H9 (cell line): Measurements from ENCODE around the gene DEPDC5. TPM values are rescaled to one million over a fixed set of nuclear protein-coding genes. Genes with fewer than 3 reads are reported as not detected.

Experiments
- DNase-seq: peaks from one replicate; pipeline ENCODE4 v3.0.0-alpha.2; 2017
- H2AFZ ChIP-seq: one replicate; pipeline ENCODE4 v1.6.1; 2013; ENCODE audit warnings: mild to moderate bottlenecking, low read length, control low read depth, moderate library complexity
- H2AK5ac ChIP-seq: 2 replicates; pipeline ENCODE4 v1.6.1; 2013; ENCODE audit warnings: low read length, control low read depth, mixed read lengths; ENCODE audit not compliant: insufficient read length
- H2BK120ac ChIP-seq: one replicate; pipeline ENCODE4 v1.6.1; 2013; ENCODE audit warnings: low read depth, mild to moderate bottlenecking, low read length, control low read depth, inconsistent platforms; ENCODE audit not compliant: poor library complexity, severe bottlenecking
- H2BK12ac ChIP-seq: 2 replicates; pipeline ENCODE4 v1.6.1; 2013; ENCODE audit warnings: low read length, control low read depth, mixed read lengths, low read depth; ENCODE audit not compliant: insufficient read length
- H2BK15ac ChIP-seq: 2 replicates; pipeline ENCODE4 v1.6.1; 2013; ENCODE audit warnings: low read depth, low read length, control low read depth
- H2BK20ac ChIP-seq: one replicate; pipeline ENCODE4 v1.6.1; 2013; ENCODE audit warnings: low read depth, mild to moderate bottlenecking, low read length, control low read depth, inconsistent platforms; ENCODE audit not compliant: poor library complexity, severe bottlenecking
- H2BK5ac ChIP-seq: 2 replicates; pipeline ENCODE4 v1.6.1; 2013; ENCODE audit warnings: low read length, control low read depth, mixed read lengths; ENCODE audit not compliant: insufficient read length
- H3K14ac ChIP-seq: 2 replicates; pipeline ENCODE4 v1.6.1; 2013; ENCODE audit warnings: low read length, control low read depth; ENCODE audit not compliant: insufficient read depth
- H3K18ac ChIP-seq: 2 replicates; pipeline ENCODE4 v1.6.1; 2013; ENCODE audit warnings: low read depth, mild to moderate bottlenecking, mixed read lengths, low read length, control low read depth; ENCODE audit not compliant: insufficient read length
- H3K23ac ChIP-seq: 2 replicates; pipeline ENCODE4 v1.6.1; 2013; ENCODE audit warnings: low read length, control low read depth, mixed read lengths, low read depth; ENCODE audit not compliant: insufficient read length
- H3K23me2 ChIP-seq: 2 replicates; pipeline ENCODE4 v1.6.1; 2013; ENCODE audit warnings: low read depth, mild to moderate bottlenecking, mixed read lengths, low read length, control low read depth; ENCODE audit not compliant: insufficient read length, poor library complexity, severe bottlenecking
- H3K27ac ChIP-seq: 2 replicates; pipeline ENCODE4 v1.5.1; 2013; ENCODE audit warnings: low read length, control low read depth, mixed read lengths, low read depth; ENCODE audit not compliant: insufficient read length
- H3K27me3 ChIP-seq: 2 replicates; pipeline ENCODE4 v1.6.1; 2013; ENCODE audit warnings: low read length, control low read depth, inconsistent platforms; ENCODE audit not compliant: insufficient read depth
- H3K4ac ChIP-seq: 2 replicates; pipeline ENCODE4 v1.6.1; 2013; ENCODE audit warnings: low read depth, mild to moderate bottlenecking, control low read depth, inconsistent platforms, low read length, moderate library complexity
- H3K4me1 ChIP-seq: 2 replicates; pipeline ENCODE4 v1.6.1; 2013; ENCODE audit warnings: low read length, control low read depth, inconsistent platforms; ENCODE audit not compliant: insufficient read depth
- H3K4me2 ChIP-seq: 2 replicates; pipeline ENCODE4 v1.6.1; 2013; ENCODE audit warnings: low read length, control low read depth, mixed read lengths; ENCODE audit not compliant: insufficient read length, insufficient read depth
- H3K56ac ChIP-seq: 2 replicates; pipeline ENCODE4 v1.6.1; 2013; ENCODE audit warnings: low read depth, mild to moderate bottlenecking, mixed read lengths, low read length, control low read depth; ENCODE audit not compliant: insufficient read length
- H3K79me1 ChIP-seq: 2 replicates; pipeline ENCODE4 v1.6.1; 2013; ENCODE audit warnings: low read depth, mild to moderate bottlenecking, moderate library complexity, low read length, control low read depth, inconsistent platforms; ENCODE audit not compliant: insufficient read depth, poor library complexity, severe bottlenecking
- H3K79me2 ChIP-seq: 2 replicates; pipeline ENCODE4 v1.6.1; 2013; ENCODE audit warnings: low read length, control low read depth, inconsistent platforms; ENCODE audit not compliant: insufficient read depth
- H3K9ac ChIP-seq: 2 replicates; pipeline ENCODE4 v1.6.1; 2013; ENCODE audit warnings: low read length, control low read depth, mixed read lengths; ENCODE audit not compliant: insufficient read length; ENCODE audit errors: extremely low read depth
- H3K9me3 ChIP-seq: one replicate; pipeline ENCODE4 v1.6.1; 2013; ENCODE audit warnings: low read depth, low read length, inconsistent platforms; ENCODE audit not compliant: control insufficient read depth
- H3T11ph ChIP-seq: one replicate; pipeline ENCODE4 v1.6.1; 2013; ENCODE audit warnings: mild to moderate bottlenecking, low read length, control low read depth, inconsistent platforms
- H4K20me1 ChIP-seq: one replicate; pipeline ENCODE4 v1.6.1; 2013; ENCODE audit not compliant: control insufficient read depth, insufficient read length, insufficient read depth
- H4K5ac ChIP-seq: 2 replicates; pipeline ENCODE4 v1.6.1; 2013; ENCODE audit warnings: low read depth, mild to moderate bottlenecking, mixed read lengths, low read length, control low read depth; ENCODE audit not compliant: insufficient read length
- H4K8ac ChIP-seq: replicated peaks from 2 replicates; pipeline ENCODE4 v1.6.1; 2013; ENCODE audit warnings: low read length, control low read depth, mixed read lengths, low read depth; ENCODE audit not compliant: insufficient read length
- H4K91ac ChIP-seq: 2 replicates; pipeline ENCODE4 v1.6.1; 2013; ENCODE audit warnings: low read depth, mild to moderate bottlenecking, moderate library complexity, mixed read lengths, low read length, control low read depth; ENCODE audit not compliant: insufficient read length
- H3K27ac Mint-ChIP-seq, 3 experiments: 2 replicates in 2 of 3; 3 replicates in 1 of 3; pipeline ENCODE4 v1.8.0; 2020 to 2021; ENCODE audit warnings: mixed read lengths in 3 of 3, mild to moderate bottlenecking in 1 of 3, moderate library complexity in 1 of 3
- H3K27me3 Mint-ChIP-seq: 2 replicates; pipeline ENCODE4 v1.8.0; 2021; ENCODE audit warnings: low read depth, mild to moderate bottlenecking, moderate library complexity, mixed read lengths
- H3K36me3 Mint-ChIP-seq, 3 experiments: 2 replicates in 2 of 3; 3 replicates in 1 of 3; pipeline ENCODE4 v1.8.0; 2020 to 2021; ENCODE audit warnings: low read depth in 3 of 3, mixed read lengths in 3 of 3; ENCODE audit not compliant: insufficient read depth in 1 of 3
- H3K4me1 Mint-ChIP-seq, 2 experiments: 2 replicates each; pipeline ENCODE4 v1.8.0; 2020; ENCODE audit warnings: mixed read lengths in 2 of 2
- H3K4me3 Mint-ChIP-seq, 2 experiments: 2 replicates in 1 of 2; 3 replicates in 1 of 2; pipeline ENCODE4 v1.8.0; 2020 to 2021; ENCODE audit warnings: mild to moderate bottlenecking in 2 of 2, mixed read lengths in 2 of 2, moderate library complexity in 1 of 2
- H3K9me3 Mint-ChIP-seq, 2 experiments: 2 replicates in 1 of 2; 3 replicates in 1 of 2; pipeline ENCODE4 v1.8.0; 2020; ENCODE audit warnings: mild to moderate bottlenecking in 2 of 2, mixed read lengths in 2 of 2, moderate library complexity in 1 of 2
- WGBS: extraction: QIAGEN DNeasy Blood & Tissue Kit; methylation state at CpG from one replicate; pipeline ENCODE4 v1.1.7; 2013; ENCODE audit warnings: missing lambda C conversion rate, low lambda C conversion rate, mixed read lengths; ENCODE audit not compliant: insufficient read length; ENCODE audit errors: extremely low coverage; 5-methylcytosine and 5-hydroxymethylcytosine counted together
- total RNA-seq: library from RNA; stranded (reverse); gene quantifications from 2 replicates; pipeline ENCODE4 v1.2.1, GENCODE V29; 2021
- TF ChIP-seq, protein P1 (sequence below): fragments of 200-600 bp; sonication (generic); conservative IDR thresholded peaks from 3 replicates; pipeline ENCODE4 v1.8.0; 2021; ENCODE audit warnings: antibody characterized with exemption, mild to moderate bottlenecking

DEPDC5 gene
- total RNA-seq, 1 experiment from 2014 or later: 29.2 TPM

DNA sequence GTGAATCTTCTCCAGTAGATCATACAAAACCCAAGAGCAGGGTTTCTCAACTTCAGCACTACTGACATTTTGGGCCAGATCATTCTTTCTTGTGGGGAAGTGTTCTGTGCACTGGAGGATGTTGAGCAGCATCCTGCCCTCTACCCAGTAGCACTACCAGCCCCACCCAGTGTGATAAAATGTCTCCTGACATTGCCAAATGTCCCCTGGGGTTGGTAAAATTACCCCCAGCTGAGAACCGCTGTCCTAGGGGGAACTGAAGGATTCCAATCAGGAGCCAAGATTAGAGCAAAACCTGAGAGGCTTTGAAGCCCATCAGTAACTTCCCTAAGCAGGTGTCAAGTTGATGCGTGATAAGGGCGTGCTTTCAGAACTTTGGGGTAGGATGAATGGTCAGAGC, 129.2 kb downstream of the DEPDC5 start:
- no peaks in the 10 kb centered on the region for H3K9me3 ChIP-seq
- H3K79me1 ChIP-seq: no peaks in the 10 kb centered on the region
- H3K14ac ChIP-seq: no peak overlapping the region
- Mint-ChIP-seq H3K9me3 (no peaks in the 10 kb centered on the region), H3K27me3 (no peaks in the 10 kb centered on the region), H3K27ac (0 out of 7 replicates have a peak overlapping the region, but pooled peaks of 1 of the 3 experiments have one; percentile 31), H3K4me1 (no peaks in the 10 kb centered on the region), H3K4me3 (no peak overlapping the region), H3K36me3 (peaks cover 0 to 13% (median 0%) of the 10 kb centered on the region in 3 experiments; a peak in 3 of 7 replicates)
- H3K4me2 ChIP-seq: no peak overlapping the region
- H2AFZ ChIP-seq: no peak overlapping the region
- no CpG with 5 or more reads among the region's 3 CpGs for WGBS
- H4K8ac ChIP-seq: no peak overlapping the region
- no peak overlapping the region for H2BK5ac ChIP-seq
- H3K4me1 ChIP-seq: no peaks in the 10 kb centered on the region
- H3K4ac ChIP-seq: no peak overlapping the region
- H2BK15ac ChIP-seq: no peak overlapping the region
- no peak for DNase-seq
- H3K79me2 ChIP-seq: no peaks in the 10 kb centered on the region
- no peak overlapping the region for H2AK5ac ChIP-seq
- no peaks in the 10 kb centered on the region for H4K20me1 ChIP-seq
- no peak overlapping the region for H2BK120ac ChIP-seq
- no peak overlapping the region for H4K91ac ChIP-seq
- no peak overlapping the region for H3K9ac ChIP-seq
- H3K18ac ChIP-seq: no peak overlapping the region
- H2BK20ac ChIP-seq: no peak overlapping the region
- no peak overlapping the region for H3K56ac ChIP-seq
- no peak overlapping the region for H2BK12ac ChIP-seq
- no peaks in the 10 kb centered on the region for H3K23me2 ChIP-seq
- H4K5ac ChIP-seq: no peak overlapping the region
- no peak overlapping the region for H3T11ph ChIP-seq
- no peaks in the 10 kb centered on the region for H3K27me3 ChIP-seq
- H3K23ac ChIP-seq: no peak overlapping the region
- TF ChIP-seq, protein P1, sequence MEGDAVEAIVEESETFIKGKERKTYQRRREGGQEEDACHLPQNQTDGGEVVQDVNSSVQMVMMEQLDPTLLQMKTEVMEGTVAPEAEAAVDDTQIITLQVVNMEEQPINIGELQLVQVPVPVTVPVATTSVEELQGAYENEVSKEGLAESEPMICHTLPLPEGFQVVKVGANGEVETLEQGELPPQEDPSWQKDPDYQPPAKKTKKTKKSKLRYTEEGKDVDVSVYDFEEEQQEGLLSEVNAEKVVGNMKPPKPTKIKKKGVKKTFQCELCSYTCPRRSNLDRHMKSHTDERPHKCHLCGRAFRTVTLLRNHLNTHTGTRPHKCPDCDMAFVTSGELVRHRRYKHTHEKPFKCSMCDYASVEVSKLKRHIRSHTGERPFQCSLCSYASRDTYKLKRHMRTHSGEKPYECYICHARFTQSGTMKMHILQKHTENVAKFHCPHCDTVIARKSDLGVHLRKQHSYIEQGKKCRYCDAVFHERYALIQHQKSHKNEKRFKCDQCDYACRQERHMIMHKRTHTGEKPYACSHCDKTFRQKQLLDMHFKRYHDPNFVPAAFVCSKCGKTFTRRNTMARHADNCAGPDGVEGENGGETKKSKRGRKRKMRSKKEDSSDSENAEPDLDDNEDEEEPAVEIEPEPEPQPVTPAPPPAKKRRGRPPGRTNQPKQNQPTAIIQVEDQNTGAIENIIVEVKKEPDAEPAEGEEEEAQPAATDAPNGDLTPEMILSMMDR: no peak
- no peak overlapping the region for H3K27ac ChIP-seq
